NB4 (cell line): ENCODE results near the gene MORN2.

Experiments
- CTCF ChIP-seq: IDR thresholded peaks from one replicate; pipeline ENCODE4 v1.5.1; 2012; ENCODE audit warnings: low read depth, low read length
- POLR2A ChIP-seq: IDR thresholded peaks from 2 replicates; pipeline ENCODE4 v1.6.1; 2011; ENCODE audit warnings: mild to moderate bottlenecking; ENCODE audit not compliant: insufficient read length; ENCODE audit errors: extremely low read depth
- TF ChIP-seq, protein P1 (sequence below): IDR thresholded peaks from 2 replicates; pipeline ENCODE4 v1.6.1; 2011; ENCODE audit warnings: low read depth, low read length

GRCh38 chr2:38905251-38905650 lies 29.5 kb downstream of the MORN2 start:
- TF ChIP-seq POLR2A (no peak), CTCF (no peak)
- TF ChIP-seq, protein P1, sequence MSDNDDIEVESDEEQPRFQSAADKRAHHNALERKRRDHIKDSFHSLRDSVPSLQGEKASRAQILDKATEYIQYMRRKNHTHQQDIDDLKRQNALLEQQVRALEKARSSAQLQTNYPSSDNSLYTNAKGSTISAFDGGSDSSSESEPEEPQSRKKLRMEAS = no peak
